Retinal pigment epithelial cell (primary cell): ENCODE results near the gene CCND2.

ENCODE experiments used
- DNase-seq: peaks from one replicate; pipeline ENCODE4 v3.0.0-alpha.2; 2010; ENCODE audit warnings: low read depth
- H3K4me3 ChIP-seq: 2 replicates; pipeline ENCODE4 v1.5.1; 2011; ENCODE audit warnings: mild to moderate bottlenecking, low read length, control low read depth, moderate library complexity
- CTCF ChIP-seq: conservative IDR thresholded peaks from 2 replicates; pipeline ENCODE4 v1.5.1; 2011; ENCODE audit warnings: low read depth, low read length, control low read depth, inconsistent platforms

Gene CCND2

GRCh38 chr12:4282103-4282891, 8.7 kb downstream of the CCND2 start:
- DNase-seq: no peak
- TF ChIP-seq CTCF: no peak
- H3K4me3 ChIP-seq: no peak overlapping the region

DNA sequence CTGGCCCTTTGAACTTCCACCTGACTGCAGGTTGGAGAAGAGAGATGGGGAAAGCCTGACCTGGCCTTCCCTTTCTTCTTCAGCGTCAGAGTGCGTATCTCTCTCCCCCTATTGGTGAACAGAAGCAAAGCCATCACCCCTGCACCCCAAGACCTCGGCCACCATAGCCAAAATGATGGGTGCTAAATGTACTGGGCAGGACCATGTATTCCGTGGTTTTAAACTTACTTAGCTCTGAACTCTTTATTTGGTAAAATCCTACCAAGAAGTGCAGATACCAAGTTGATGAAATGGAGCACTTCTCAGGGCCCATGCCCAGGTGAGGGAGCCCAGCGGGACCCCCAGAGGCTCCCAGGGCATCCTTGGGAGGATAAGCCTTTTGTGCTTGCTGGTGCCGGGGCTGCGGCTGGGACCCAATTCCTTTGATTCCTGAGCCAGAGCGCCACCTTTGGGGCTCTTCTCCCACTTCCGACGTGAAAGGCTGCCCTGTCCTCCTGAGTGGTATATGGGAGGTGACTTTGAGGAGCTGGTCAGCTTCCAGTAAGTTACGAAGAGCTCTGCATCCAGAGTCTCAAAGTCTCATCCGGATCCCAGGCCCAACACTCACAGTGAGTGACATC, 9.4 kb downstream of the CCND2 start:
- no peak for DNase-seq
- TF ChIP-seq CTCF: no peak
- no peak overlapping the region for H3K4me3 ChIP-seq

- no peak for TF ChIP-seq CTCF
- H3K4me3 ChIP-seq: no peak overlapping the region
- DNase-seq: no peak
Observed at GRCh38 chr12:4283512-4284255, 10.1 kb downstream of the CCND2 start.

DNA sequence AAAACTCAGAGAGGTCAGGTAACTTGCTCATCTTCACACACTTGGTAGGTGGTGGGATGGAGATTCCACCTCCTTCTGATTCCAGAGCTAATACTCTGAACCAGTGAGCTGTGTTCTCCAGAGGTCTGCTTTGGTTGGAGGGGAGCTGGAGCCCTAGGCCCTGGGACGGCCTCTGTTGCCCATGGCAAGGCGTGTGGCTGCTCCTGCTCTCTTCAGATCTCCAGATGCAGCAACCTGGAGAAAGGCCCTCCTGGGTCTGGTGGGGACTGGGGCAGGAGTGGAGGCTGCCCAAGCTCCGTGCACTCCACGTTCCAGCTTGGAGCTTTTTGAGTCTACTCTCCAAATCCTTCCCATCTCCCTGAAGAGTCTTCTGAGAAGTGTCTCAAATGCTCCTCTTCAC, 10.7 kb downstream of the CCND2 start:
- no peak for DNase-seq
- no peak overlapping the region for H3K4me3 ChIP-seq
- no peak for TF ChIP-seq CTCF

GRCh38 chr12:4285070-4285469, 11.5 kb downstream of the CCND2 start:
- no peak overlapping the region for H3K4me3 ChIP-seq
- no peak for DNase-seq
- no peak for TF ChIP-seq CTCF

DNA sequence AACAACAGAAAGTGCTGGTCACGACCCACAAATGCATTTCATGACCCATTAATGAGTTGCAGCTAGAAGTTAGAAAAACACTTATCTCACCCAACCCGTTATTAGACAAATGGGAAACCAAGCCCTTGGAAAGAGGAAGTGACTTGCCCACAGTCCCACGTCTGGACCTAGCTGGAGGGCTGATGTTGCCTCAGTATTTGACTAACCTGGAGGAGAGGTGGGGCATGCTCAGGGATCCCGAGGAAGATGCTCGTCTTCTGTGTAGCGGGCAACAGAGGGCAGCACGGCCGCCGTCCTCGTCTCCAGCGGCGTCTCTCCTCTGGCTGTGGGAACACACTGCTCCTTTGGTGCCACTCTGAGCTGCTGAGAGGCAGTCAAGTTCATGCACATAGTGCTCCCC, 12.7 kb downstream of the CCND2 start:
- no peak for DNase-seq
- TF ChIP-seq CTCF: no peak
- no peak overlapping the region for H3K4me3 ChIP-seq
